ENCODE results near the gene CHI3L1. TPM values are rescaled to one million over a fixed set of nuclear protein-coding genes. Genes with fewer than 3 reads are reported as not detected.

Gene CHI3L1
- total RNA-seq, 1 donor, result 3.0 TPM

GRCh38 chr1:203165800-203166161 lies 20.7 kb downstream of the CHI3L1 start:
- H3K4me3 ChIP-seq (ENCODE audit: low read depth, low read length), result no peak overlapping the region
- TF ChIP-seq, protein P1, sequence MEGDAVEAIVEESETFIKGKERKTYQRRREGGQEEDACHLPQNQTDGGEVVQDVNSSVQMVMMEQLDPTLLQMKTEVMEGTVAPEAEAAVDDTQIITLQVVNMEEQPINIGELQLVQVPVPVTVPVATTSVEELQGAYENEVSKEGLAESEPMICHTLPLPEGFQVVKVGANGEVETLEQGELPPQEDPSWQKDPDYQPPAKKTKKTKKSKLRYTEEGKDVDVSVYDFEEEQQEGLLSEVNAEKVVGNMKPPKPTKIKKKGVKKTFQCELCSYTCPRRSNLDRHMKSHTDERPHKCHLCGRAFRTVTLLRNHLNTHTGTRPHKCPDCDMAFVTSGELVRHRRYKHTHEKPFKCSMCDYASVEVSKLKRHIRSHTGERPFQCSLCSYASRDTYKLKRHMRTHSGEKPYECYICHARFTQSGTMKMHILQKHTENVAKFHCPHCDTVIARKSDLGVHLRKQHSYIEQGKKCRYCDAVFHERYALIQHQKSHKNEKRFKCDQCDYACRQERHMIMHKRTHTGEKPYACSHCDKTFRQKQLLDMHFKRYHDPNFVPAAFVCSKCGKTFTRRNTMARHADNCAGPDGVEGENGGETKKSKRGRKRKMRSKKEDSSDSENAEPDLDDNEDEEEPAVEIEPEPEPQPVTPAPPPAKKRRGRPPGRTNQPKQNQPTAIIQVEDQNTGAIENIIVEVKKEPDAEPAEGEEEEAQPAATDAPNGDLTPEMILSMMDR (IDR thresholded peaks at IDR 0.05; ENCODE audit: insufficient read depth, low read length), result no peak
- no peak for DNase-seq (ENCODE audit: low read depth)

DNA sequence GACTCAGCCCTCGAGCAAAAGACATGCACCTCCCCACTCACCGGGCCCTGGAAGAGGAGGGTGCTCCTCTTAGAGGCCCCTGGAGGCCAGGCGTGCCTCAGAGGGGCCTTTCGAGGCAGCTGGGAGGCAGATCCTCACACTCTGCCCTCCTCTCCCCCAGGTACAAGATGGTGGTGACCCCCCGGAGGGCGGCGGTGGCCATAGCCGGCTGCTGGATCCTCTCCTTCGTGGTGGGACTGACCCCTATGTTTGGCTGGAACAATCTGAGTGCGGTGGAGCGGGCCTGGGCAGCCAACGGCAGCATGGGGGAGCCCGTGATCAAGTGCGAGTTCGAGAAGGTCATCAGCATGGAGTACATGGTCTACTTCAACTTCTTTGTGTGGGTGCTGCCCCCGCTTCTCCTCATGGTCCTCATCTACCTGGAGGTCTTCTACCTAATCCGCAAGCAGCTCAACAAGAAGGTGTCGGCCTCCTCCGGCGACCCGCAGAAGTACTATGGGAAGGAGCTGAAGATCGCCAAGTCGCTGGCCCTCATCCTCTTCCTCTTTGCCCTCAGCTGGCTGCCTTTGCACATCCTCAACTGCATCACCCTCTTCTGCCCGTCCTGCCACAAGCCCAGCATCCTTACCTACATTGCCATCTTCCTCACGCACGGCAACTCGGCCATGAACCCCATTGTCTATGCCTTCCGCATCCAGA lies 21.3 kb downstream of the CHI3L1 start:
- no peak overlapping the region for H3K4me3 ChIP-seq (ENCODE audit: low read depth, low read length)
- no peak for DNase-seq (ENCODE audit: low read depth)
- TF ChIP-seq, protein P1 (IDR thresholded peaks at IDR 0.05; ENCODE audit: insufficient read depth, low read length), result no peak

GRCh38 chr1:203163891-203164635 lies 22.4 kb downstream of the CHI3L1 start:
- no peak overlapping the region for H3K4me3 ChIP-seq (ENCODE audit: low read depth, low read length)
- TF ChIP-seq, protein P1 (IDR thresholded peaks at IDR 0.05; ENCODE audit: insufficient read depth, low read length), result no peak
- DNase-seq (ENCODE audit: low read depth), result no peak

- no peak overlapping the region for H3K4me3 ChIP-seq (ENCODE audit: low read depth, low read length)
- TF ChIP-seq, protein P1 (IDR thresholded peaks at IDR 0.05; ENCODE audit: insufficient read depth, low read length), result no peak
- no peak for DNase-seq (ENCODE audit: low read depth)
Observed at GRCh38 chr1:203162403-203162802, 24.1 kb downstream of the CHI3L1 start.

DNA sequence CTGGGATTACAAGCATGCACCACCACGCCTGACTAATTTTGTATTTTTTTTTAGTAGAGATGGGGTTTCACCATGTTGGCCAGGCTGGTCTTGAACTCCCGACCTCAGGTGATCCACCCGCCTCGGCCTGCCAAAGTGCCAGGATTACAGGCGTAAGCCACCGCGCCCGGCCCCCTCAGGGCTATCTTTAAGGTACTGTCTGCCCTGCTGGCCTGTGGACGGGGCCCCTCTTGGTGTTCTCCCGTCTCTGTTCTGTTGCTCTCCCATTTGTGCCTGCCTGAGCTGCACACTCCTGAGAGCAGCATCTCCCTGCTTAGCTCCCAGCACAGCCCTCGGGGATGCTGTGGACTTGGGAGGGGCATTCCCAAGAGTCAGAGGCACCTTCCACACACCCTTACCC lies 24.8 kb downstream of the CHI3L1 start:
- H3K4me3 ChIP-seq (ENCODE audit: low read depth, low read length), result no peak overlapping the region
- DNase-seq (ENCODE audit: low read depth), result no peak
- TF ChIP-seq, protein P1 (IDR thresholded peaks at IDR 0.05; ENCODE audit: insufficient read depth, low read length), result no peak

DNA sequence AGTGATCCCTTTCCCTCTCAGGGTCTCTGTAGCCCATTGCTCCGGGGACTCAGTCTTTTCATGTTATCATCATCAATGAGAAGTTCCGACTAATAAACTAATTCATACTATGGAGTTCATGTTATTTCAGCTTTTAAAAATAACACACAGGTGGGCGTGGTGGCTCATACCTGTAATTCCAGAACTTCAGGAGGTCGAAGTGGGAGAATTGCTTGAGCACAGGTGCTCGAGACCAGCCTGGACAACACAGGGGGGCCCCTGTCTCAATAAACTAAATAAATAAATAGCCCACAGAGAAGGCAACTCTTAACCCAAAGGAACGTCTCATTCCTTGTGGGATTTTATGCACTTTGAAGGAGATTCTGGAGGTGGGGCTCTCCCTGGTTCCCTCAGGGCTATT lies 25.3 kb downstream of the CHI3L1 start:
- H3K4me3 ChIP-seq (ENCODE audit: low read depth, low read length), result no peak overlapping the region
- TF ChIP-seq, protein P1 (IDR thresholded peaks at IDR 0.05; ENCODE audit: insufficient read depth, low read length), result no peak
- DNase-seq (ENCODE audit: low read depth), result no peak
